A172 (cell line): ENCODE data around the gene ZSCAN10. TPM values are rescaled to one million over a fixed set of nuclear protein-coding genes. Genes with fewer than 3 reads are reported as not detected.
"Not testable (repeated sequence)": the region's sequence is repeated elsewhere in the genome, so short reads cannot be mapped to it uniquely, and the experiment has no call there.

Experiments used
- DNase-seq: peaks from one replicate; pipeline ENCODE4 v3.0.0-alpha.2; 2015; ENCODE audit warnings: low spot score
- total RNA-seq: library from RNA; depleted of rRNA; stranded (reverse); fragments of >200 nt; shearing (Covaris generic); gene quantifications from 2 replicates; pipeline ENCODE4 v1.2.3, GENCODE V29; 2014

The ZSCAN10 gene
- total RNA-seq, 1 experiment from 2014 or later: not detected

GRCh38 chr16:3085868-3086595, 13.1 kb downstream of the ZSCAN10 start:
- DNase-seq: no peak

GRCh38 chr16:3084969-3085670, 14.0 kb downstream of the ZSCAN10 start:
- no peak for DNase-seq

GRCh38 chr16:3084491-3084890, 14.6 kb downstream of the ZSCAN10 start:
- no peak for DNase-seq

- DNase-seq: not testable (repeated sequence)
These were observed 15.7 kb downstream of the ZSCAN10 start for GRCh38 chr16:3083408-3083807.

GRCh38 chr16:3081957-3082356, 17.1 kb downstream of the ZSCAN10 start:
- not testable (repeated sequence) for DNase-seq

- no peak for DNase-seq
These were observed 19.1 kb downstream of the ZSCAN10 start for GRCh38 chr16:3080024-3080423.

GRCh38 chr16:3076577-3076976, 22.5 kb downstream of the ZSCAN10 start:
- DNase-seq: no peak

- DNase-seq: not testable (repeated sequence)
These were observed 23.1 kb downstream of the ZSCAN10 start for GRCh38 chr16:3075946-3076345.

GRCh38 chr16:3075523-3075915, 23.6 kb downstream of the ZSCAN10 start:
- no peak for DNase-seq

GRCh38 chr16:3074860-3075522, 24.1 kb downstream of the ZSCAN10 start:
- no peak for DNase-seq

GRCh38 chr16:3073448-3073847, 25.6 kb downstream of the ZSCAN10 start:
- no peak for DNase-seq

GRCh38 chr16:3072576-3073263, 26.4 kb downstream of the ZSCAN10 start:
- DNase-seq: not testable (repeated sequence)

GRCh38 chr16:3072148-3072547, 26.9 kb downstream of the ZSCAN10 start:
- DNase-seq: not testable (repeated sequence)

GRCh38 chr16:3071655-3072054, 27.4 kb downstream of the ZSCAN10 start:
- no peak for DNase-seq

GRCh38 chr16:3070608-3071111, 28.4 kb downstream of the ZSCAN10 start:
- DNase-seq: no peak

- DNase-seq: not testable (repeated sequence)
These were observed 29.9 kb downstream of the ZSCAN10 start for GRCh38 chr16:3069146-3069545.

- no peak for DNase-seq
These were observed 30.6 kb downstream of the ZSCAN10 start for GRCh38 chr16:3068487-3068886.

GRCh38 chr16:3066440-3066748, 32.7 kb downstream of the ZSCAN10 start:
- no peak for DNase-seq

GRCh38 chr16:3065742-3066439, 33.2 kb downstream of the ZSCAN10 start:
- DNase-seq: no peak

- DNase-seq: peak; percentile 90
These were observed 33.9 kb downstream of the ZSCAN10 start, which contains the start of gene IL32 for GRCh38 chr16:3065069-3065741. TSS of gene IL32 (plus strand) at chr16:3065640. CDS start at chr16:3065812, 172 bp downstream.
